Measurements from ENCODE around the gene RHOH.

The RHOH gene

GRCh38 chr4:40202474-40202873, 5.6 kb downstream of the RHOH start:
- peaks cover 4% of the 10 kb centered on the region for H3K4me1 ChIP-seq (ENCODE audit: insufficient read depth, low read length)

GRCh38 chr4:40204507-40205258, 7.9 kb downstream of the RHOH start:
- no peaks in the 10 kb centered on the region for H3K27me3 ChIP-seq (ENCODE audit: insufficient read depth, low read length)
- H2AFZ ChIP-seq (ENCODE audit: low read depth, low read length), result no peak overlapping the region
- no peaks in the 10 kb centered on the region for H3K4me1 ChIP-seq (ENCODE audit: insufficient read depth, low read length)
- no peaks in the 10 kb centered on the region for H3K36me3 ChIP-seq (ENCODE audit: insufficient read depth, low read length)
- H3K9me3 ChIP-seq (ENCODE audit: low read length), result no peaks in the 10 kb centered on the region
- no peak overlapping the region for H3K4me3 ChIP-seq (ENCODE audit: low read length)

More at GRCh38 chr4:40202474-40202873, 5.6 kb downstream of the RHOH start:
- Histone ChIP-seq H3K27me3 (ENCODE audit: insufficient read depth, low read length) (no peaks in the 10 kb centered on the region), H2AFZ (ENCODE audit: low read depth, low read length) (no peak overlapping the region), H3K9me3 (ENCODE audit: low read length) (no peaks in the 10 kb centered on the region), H3K4me3 (ENCODE audit: low read length) (no peak overlapping the region), H3K36me3 (ENCODE audit: insufficient read depth, low read length) (no peaks in the 10 kb centered on the region)

GRCh38 chr4:40205259-40206198, 8.7 kb downstream of the RHOH start:
- Histone ChIP-seq H3K27me3 (ENCODE audit: insufficient read depth, low read length) (no peaks in the 10 kb centered on the region), H2AFZ (ENCODE audit: low read depth, low read length) (no peak overlapping the region), H3K4me1 (ENCODE audit: insufficient read depth, low read length) (no peaks in the 10 kb centered on the region), H3K4me3 (ENCODE audit: low read length) (no peak overlapping the region), H3K9me3 (ENCODE audit: low read length) (no peaks in the 10 kb centered on the region), H3K36me3 (ENCODE audit: insufficient read depth, low read length) (no peaks in the 10 kb centered on the region)

GRCh38 chr4:40206426-40206825, 9.6 kb downstream of the RHOH start:
- Histone ChIP-seq H2AFZ (ENCODE audit: low read depth, low read length) (no peak overlapping the region), H3K36me3 (ENCODE audit: insufficient read depth, low read length) (no peaks in the 10 kb centered on the region), H3K27me3 (ENCODE audit: insufficient read depth, low read length) (no peaks in the 10 kb centered on the region), H3K4me1 (ENCODE audit: insufficient read depth, low read length) (no peaks in the 10 kb centered on the region), H3K4me3 (ENCODE audit: low read length) (no peak overlapping the region), H3K9me3 (ENCODE audit: low read length) (no peaks in the 10 kb centered on the region)

GRCh38 chr4:40209401-40209800, 12.6 kb downstream of the RHOH start:
- H3K9me3 ChIP-seq (ENCODE audit: low read length), result no peaks in the 10 kb centered on the region

GRCh38 chr4:40210776-40211175, 13.9 kb downstream of the RHOH start:
- H3K9me3 ChIP-seq (ENCODE audit: low read length), result no peaks in the 10 kb centered on the region
- no peak overlapping the region for H2AFZ ChIP-seq (ENCODE audit: low read depth, low read length)
- H3K4me3 ChIP-seq (ENCODE audit: low read length), result no peak overlapping the region
- no peaks in the 10 kb centered on the region for H3K36me3 ChIP-seq (ENCODE audit: insufficient read depth, low read length)
- no peaks in the 10 kb centered on the region for H3K27me3 ChIP-seq (ENCODE audit: insufficient read depth, low read length)
- H3K4me1 ChIP-seq (ENCODE audit: insufficient read depth, low read length), result peaks cover 4% of the 10 kb centered on the region

More at GRCh38 chr4:40209401-40209800, 12.6 kb downstream of the RHOH start:
- Histone ChIP-seq H3K4me1 (ENCODE audit: insufficient read depth, low read length) (peaks cover 4% of the 10 kb centered on the region), H3K27me3 (ENCODE audit: insufficient read depth, low read length) (no peaks in the 10 kb centered on the region), H2AFZ (ENCODE audit: low read depth, low read length) (no peak overlapping the region), H3K4me3 (ENCODE audit: low read length) (no peak overlapping the region), H3K36me3 (ENCODE audit: insufficient read depth, low read length) (no peaks in the 10 kb centered on the region)

GRCh38 chr4:40211224-40212185, 14.7 kb downstream of the RHOH start:
- Histone ChIP-seq H3K27me3 (ENCODE audit: insufficient read depth, low read length) (no peaks in the 10 kb centered on the region), H3K36me3 (ENCODE audit: insufficient read depth, low read length) (no peaks in the 10 kb centered on the region), H3K9me3 (ENCODE audit: low read length) (no peaks in the 10 kb centered on the region), H2AFZ (ENCODE audit: low read depth, low read length) (no peak overlapping the region), H3K4me1 (ENCODE audit: insufficient read depth, low read length) (peaks cover 4% of the 10 kb centered on the region), H3K4me3 (ENCODE audit: low read length) (no peak overlapping the region)

- Histone ChIP-seq H3K27me3 (ENCODE audit: insufficient read depth, low read length) (no peaks in the 10 kb centered on the region), H3K36me3 (ENCODE audit: insufficient read depth, low read length) (no peaks in the 10 kb centered on the region), H3K9me3 (ENCODE audit: low read length) (no peaks in the 10 kb centered on the region), H3K4me1 (ENCODE audit: insufficient read depth, low read length) (peaks cover 4% of the 10 kb centered on the region), H2AFZ (ENCODE audit: low read depth, low read length) (no peak overlapping the region), H3K4me3 (ENCODE audit: low read length) (no peak overlapping the region)
Observed at GRCh38 chr4:40212674-40213527, 16.1 kb downstream of the RHOH start.

- H2AFZ ChIP-seq (ENCODE audit: low read depth, low read length), result no peak overlapping the region
- no peaks in the 10 kb centered on the region for H3K27me3 ChIP-seq (ENCODE audit: insufficient read depth, low read length)
- peaks cover 4% of the 10 kb centered on the region for H3K4me1 ChIP-seq (ENCODE audit: insufficient read depth, low read length)
- H3K9me3 ChIP-seq (ENCODE audit: low read length), result no peaks in the 10 kb centered on the region
- no peaks in the 10 kb centered on the region for H3K36me3 ChIP-seq (ENCODE audit: insufficient read depth, low read length)
- no peak overlapping the region for H3K4me3 ChIP-seq (ENCODE audit: low read length)
Observed at GRCh38 chr4:40214038-40214437, 17.2 kb downstream of the RHOH start.

GRCh38 chr4:40214661-40215418, 18.0 kb downstream of the RHOH start:
- H3K9me3 ChIP-seq (ENCODE audit: low read length), result no peaks in the 10 kb centered on the region
- H3K36me3 ChIP-seq (ENCODE audit: insufficient read depth, low read length), result no peaks in the 10 kb centered on the region
- H2AFZ ChIP-seq (ENCODE audit: low read depth, low read length), result no peak overlapping the region
- H3K4me3 ChIP-seq (ENCODE audit: low read length), result no peak overlapping the region
- peaks cover 4% of the 10 kb centered on the region for H3K4me1 ChIP-seq (ENCODE audit: insufficient read depth, low read length)
- H3K27me3 ChIP-seq (ENCODE audit: insufficient read depth, low read length), result no peaks in the 10 kb centered on the region

GRCh38 chr4:40216622-40217366, 20.0 kb downstream of the RHOH start:
- H3K4me3 ChIP-seq (ENCODE audit: low read length), result no peak overlapping the region
- no peaks in the 10 kb centered on the region for H3K27me3 ChIP-seq (ENCODE audit: insufficient read depth, low read length)
- no peak overlapping the region for H2AFZ ChIP-seq (ENCODE audit: low read depth, low read length)
- H3K36me3 ChIP-seq (ENCODE audit: insufficient read depth, low read length), result no peaks in the 10 kb centered on the region
- H3K4me1 ChIP-seq (ENCODE audit: insufficient read depth, low read length), result peaks cover 4% of the 10 kb centered on the region
- no peaks in the 10 kb centered on the region for H3K9me3 ChIP-seq (ENCODE audit: low read length)

All from neuron (in vitro differentiated cells).